ENCODE results near the gene SGMS1.

The SGMS1 gene

GRCh38 chr10:50605951-50606270 is 17.8 kb downstream of the SGMS1 start:
- no peak for DNase-seq

- DNase-seq, result no peak
Observed at GRCh38 chr10:50605269-50605950, 18.3 kb downstream of the SGMS1 start.

GRCh38 chr10:50604809-50605208 is 18.9 kb downstream of the SGMS1 start:
- DNase-seq, result no peak

GRCh38 chr10:50604049-50604640 is 19.6 kb downstream of the SGMS1 start:
- no peak for DNase-seq

- no peak for DNase-seq
Observed at GRCh38 chr10:50603151-50603850, 20.5 kb downstream of the SGMS1 start.

GRCh38 chr10:50601974-50602373 is 21.8 kb downstream of the SGMS1 start:
- DNase-seq, result no peak

GRCh38 chr10:50600831-50601477 is 22.8 kb downstream of the SGMS1 start:
- DNase-seq, result no peak

- peak; percentile 29 to 55 for DNase-seq
Observed at GRCh38 chr10:50600286-50600685, 23.5 kb downstream of the SGMS1 start.

GRCh38 chr10:50596897-50597296 is 26.9 kb downstream of the SGMS1 start:
- no peak for DNase-seq

GRCh38 chr10:50596456-50596855 is 27.3 kb downstream of the SGMS1 start:
- DNase-seq, result no peak

GRCh38 chr10:50595785-50596184 is 28.0 kb downstream of the SGMS1 start:
- no peak for DNase-seq

- DNase-seq, result no peak
Observed at GRCh38 chr10:50593523-50594376, 30.0 kb downstream of the SGMS1 start.

GRCh38 chr10:50592961-50593418 is 30.8 kb downstream of the SGMS1 start:
- DNase-seq, result no peak

- no peak for DNase-seq
Observed at GRCh38 chr10:50590935-50591334, 32.8 kb downstream of the SGMS1 start.

GRCh38 chr10:50586740-50587088 is 37.0 kb downstream of the SGMS1 start:
- no peak for DNase-seq

- no peak for DNase-seq
Observed at GRCh38 chr10:50585921-50586739, 37.6 kb downstream of the SGMS1 start.

GRCh38 chr10:50582766-50583762 is 40.7 kb downstream of the SGMS1 start:
- DNase-seq, result no peak

GRCh38 chr10:50582046-50582445 is 41.7 kb downstream of the SGMS1 start:
- DNase-seq, result no peak

- DNase-seq, result no peak
Observed at GRCh38 chr10:50580262-50580891, 43.4 kb downstream of the SGMS1 start.

All from SHP77 (cell line).